IMR-90 (cell line): ENCODE data around the gene SEC14L1. TPM values are rescaled to one million over a fixed set of nuclear protein-coding genes. Genes with fewer than 3 reads are reported as not detected.

Experiments used
- ATAC-seq: fragments of 200-7000 bp; cut with Tn5 transposase; 2 replicates; pipeline ENCODE4 v1.9.1; 2020; ENCODE audit warnings: low read depth, mild to moderate bottlenecking, moderate library complexity
- BruUV-seq: library from RNA; stranded (reverse); fragments of 400-500 nt; replicated peaks from 2 replicates; lab custom pipeline; 2021; lab: Mats Ljungman, UMichigan
- CTCF ChIA-PET: fragments of 300-600 bp; formaldehyde crosslinking; extraction: SDS; loops from one replicate; lab custom pipeline; 2021; ENCODE audit warnings: antibody characterized with exemption; lab: Yijun Ruan, JAX
- POLR2A ChIA-PET: fragments of 300-600 bp; sonication (Branson Sonifier 250); formaldehyde crosslinking; loops from one replicate; lab custom pipeline; 2022; ENCODE audit warnings: antibody characterized with exemption; ENCODE audit not compliant: unreplicated experiment; lab: Charles Lee
- DNase-seq: peaks from one replicate; pipeline ENCODE4 v3.0.0; 2013
- H2AFZ ChIP-seq: replicated peaks from 2 replicates; pipeline ENCODE3; 2013; ENCODE audit warnings: low read length, mild to moderate bottlenecking; ENCODE audit not compliant: poor library complexity
- H2AK5ac ChIP-seq: 2 replicates; pipeline ENCODE4 v1.6.1; 2013; ENCODE audit warnings: low read depth, low read length, inconsistent platforms
- H2AK9ac ChIP-seq: replicated peaks from 2 replicates; pipeline ENCODE3; 2013; ENCODE audit warnings: mild to moderate bottlenecking, low read depth, low read length, moderate library complexity; ENCODE audit not compliant: poor library complexity
- H2BK120ac ChIP-seq: 2 replicates; pipeline ENCODE4 v1.6.1; 2013; ENCODE audit warnings: low read depth, low read length, inconsistent platforms
- H2BK15ac ChIP-seq: 3 replicates; pipeline ENCODE4 v1.6.1; 2013; ENCODE audit warnings: low read depth, low read length, inconsistent platforms
- H2BK20ac ChIP-seq: 2 replicates; pipeline ENCODE4 v1.6.1; 2013; ENCODE audit warnings: low read depth, mild to moderate bottlenecking, inconsistent platforms, low read length, moderate library complexity
- H2BK5ac ChIP-seq: 2 replicates; pipeline ENCODE4 v1.6.1; 2013; ENCODE audit warnings: mild to moderate bottlenecking, low read depth, low read length, inconsistent platforms; ENCODE audit not compliant: poor library complexity, severe bottlenecking
- H3K14ac ChIP-seq: replicated peaks from 2 replicates; pipeline ENCODE4 v1.6.1; 2013; ENCODE audit warnings: low read depth, low read length, inconsistent platforms
- H3K18ac ChIP-seq: 2 replicates; pipeline ENCODE4 v1.6.1; 2013; ENCODE audit warnings: low read depth, low read length, control low read depth
- H3K23ac ChIP-seq: 2 replicates; pipeline ENCODE4 v1.6.1; 2013; ENCODE audit warnings: low read depth, low read length, inconsistent platforms
- H3K27ac ChIP-seq: 2 replicates; pipeline ENCODE4 v1.5.1; 2013; ENCODE audit warnings: mild to moderate bottlenecking, control low read depth, low read length; ENCODE audit not compliant: insufficient read depth
- H3K27me3 ChIP-seq: 2 replicates; pipeline ENCODE4 v1.6.1; 2013; ENCODE audit warnings: low read length; ENCODE audit not compliant: control insufficient read depth, insufficient read depth
- H3K36me3 ChIP-seq: 2 replicates; pipeline ENCODE4 v1.6.1; 2013; ENCODE audit warnings: low read length, mixed read lengths; ENCODE audit not compliant: control insufficient read depth, insufficient read depth
- H3K4ac ChIP-seq: 2 replicates; pipeline ENCODE4 v1.6.1; 2013; ENCODE audit warnings: low read depth, low read length, inconsistent platforms
- H3K4me1 ChIP-seq: 2 replicates; pipeline ENCODE4 v1.6.1; 2013; ENCODE audit warnings: low read length, mixed read lengths; ENCODE audit not compliant: control insufficient read depth, insufficient read depth
- H3K4me2 ChIP-seq: 2 replicates; pipeline ENCODE4 v1.6.1; 2013; ENCODE audit warnings: low read depth, mild to moderate bottlenecking, control low read depth, low read length, moderate library complexity
- H3K4me3 ChIP-seq: 2 replicates; pipeline ENCODE4 v1.5.1; 2013; ENCODE audit warnings: low read depth, mild to moderate bottlenecking, control low read depth, low read length, moderate library complexity; ENCODE audit not compliant: insufficient read depth
- H3K56ac ChIP-seq: 2 replicates; pipeline ENCODE4 v1.6.1; 2013; ENCODE audit warnings: low read length, inconsistent platforms; ENCODE audit not compliant: insufficient read depth; ENCODE audit errors: extremely low read depth
- H3K79me1 ChIP-seq, 2 experiments: 2 replicates each; pipeline ENCODE4 v1.6.1; 2013; ENCODE audit warnings: low read length in 2 of 2, inconsistent platforms in 1 of 2, low read depth in 1 of 2
- H3K9ac ChIP-seq: 2 replicates; pipeline ENCODE4 v1.6.1; 2013; ENCODE audit warnings: low read depth, low read length, control low read depth
- H3K9me1 ChIP-seq: 2 replicates; pipeline ENCODE4 v1.6.1; 2013; ENCODE audit warnings: low read length, inconsistent platforms; ENCODE audit not compliant: insufficient read depth
- H3K9me3 ChIP-seq: 2 replicates; pipeline ENCODE4 v1.6.1; 2013; ENCODE audit warnings: low read length; ENCODE audit not compliant: control insufficient read depth, insufficient read depth
- H4K20me1 ChIP-seq: 2 replicates; pipeline ENCODE4 v1.6.1; 2013; ENCODE audit warnings: low read length, inconsistent platforms; ENCODE audit not compliant: insufficient read depth
- H4K5ac ChIP-seq: 2 replicates; pipeline ENCODE4 v1.6.1; 2013; ENCODE audit warnings: mild to moderate bottlenecking, low read depth, low read length, control low read depth
- H4K8ac ChIP-seq, 2 experiments: 2 replicates each; pipeline ENCODE4 v1.6.1; 2013; ENCODE audit warnings: low read depth in 2 of 2, low read length in 2 of 2, control low read depth in 1 of 2, inconsistent platforms in 1 of 2
- H4K91ac ChIP-seq: 2 replicates; pipeline ENCODE4 v1.6.1; 2013; ENCODE audit warnings: low read depth, low read length, inconsistent platforms; ENCODE audit not compliant: insufficient read depth
- BHLHE40 ChIP-seq: fragments of 150-350 bp; IDR thresholded peaks from 2 replicates; pipeline ENCODE4 v1.6.1; 2016; ENCODE audit warnings: mild to moderate bottlenecking, low read depth, low read length
- ELK1 ChIP-seq: fragments of 150-350 bp; IDR thresholded peaks from 2 replicates; pipeline ENCODE4 v1.6.1; 2016; ENCODE audit warnings: low read depth, mild to moderate bottlenecking, low read length, moderate library complexity, borderline replicate concordance
- RAD21 ChIP-seq: IDR thresholded peaks from 2 replicates; pipeline ENCODE4 v1.6.1; 2012; ENCODE audit warnings: low read length, improper control_type of control experiment
- RCOR1 ChIP-seq: IDR thresholded peaks from 2 replicates; pipeline ENCODE4 v1.6.1; 2012; ENCODE audit warnings: mild to moderate bottlenecking, low read length, improper control_type of control experiment; ENCODE audit not compliant: insufficient replicate concordance
- WGBS, 2 experiments: methylation state at CpG; one replicate each; pipeline versions ENCODE4 v1.1.5 to v1.1.7; 2013; ENCODE audit warnings: missing lambda C conversion rate in 2 of 2; ENCODE audit not compliant: insufficient read length in 1 of 2; ENCODE audit errors: extremely low coverage in 2 of 2; 5-methylcytosine and 5-hydroxymethylcytosine counted together
- dilution Hi-C: fragments of 300-500 bp; cut with HindIII; formaldehyde crosslinking; loops from one replicate; pipeline ENCODE4 v1.14.3; 2018; ENCODE audit warnings: low sequenced_read_pairs; ENCODE audit not compliant: unreplicated experiment
- in situ Hi-C: fragments of 300-500 bp; cut with MboI; formaldehyde crosslinking; loops from 3 replicates; pipeline ENCODE4 v1.14.3; 2019; ENCODE audit warnings: low sequenced_read_pairs, inconsistent platforms, mixed read lengths
- intact Hi-C: fragments of 100-400 bp; cut with micrococcal nuclease; formaldehyde crosslinking; loops from 2 replicates; pipeline ENCODE4 v1.10.0; 2022
- polyA plus RNA-seq, 3 experiments: library from polyadenylated mRNA; depleted of rRNA; stranded (reverse); fragments of >200 nt; gene quantifications; 2 replicates each; pipeline ENCODE4 v1.2.3, GENCODE V29; 2012; ENCODE audit warnings: low replicate concordance in 1 of 3
- total RNA-seq: library from RNA; depleted of rRNA; stranded (reverse); fragments of >200 nt; gene quantifications from 2 replicates; pipeline ENCODE4 v1.2.3, GENCODE V29; 2012

Gene SEC14L1
- total and polyA plus RNA-seq, 2 of the 4 experiments (the other 2 are of a cell fraction), result 24.9 to 35.8 TPM

DNA sequence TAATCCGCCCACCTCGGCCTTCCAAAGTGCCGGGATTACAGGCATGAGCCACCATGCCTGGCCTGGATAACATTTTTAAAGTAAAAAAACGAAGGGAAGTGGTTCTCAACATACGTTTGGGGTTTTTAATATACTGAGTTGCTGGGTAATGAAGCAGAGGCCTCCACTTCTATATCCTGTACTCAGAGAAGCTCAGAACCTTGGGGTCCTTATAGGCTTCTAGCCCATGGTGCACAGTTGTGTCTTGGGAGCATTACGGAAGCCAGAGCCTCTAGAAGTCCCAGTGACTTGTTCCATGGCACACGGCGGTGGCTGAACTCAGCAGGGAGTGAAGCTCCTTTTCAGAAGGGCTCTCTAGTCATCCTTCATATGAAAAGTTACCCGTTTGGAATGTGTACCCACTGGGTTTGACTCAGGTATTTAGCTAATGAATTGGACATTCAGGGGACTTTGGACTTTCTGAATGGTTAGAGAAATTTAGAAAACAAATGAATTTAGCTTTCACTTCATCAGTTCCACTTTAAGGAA, 67.0 kb downstream of the SEC14L1 start:
- H3K27ac ChIP-seq, result no peak overlapping the region
- intact Hi-C loops, result loop anchor here (5.0 kb wide), 1 partner anchor 110 kb away; no protein-coding TSS in a partner anchor
- H2BK15ac ChIP-seq, result no peak overlapping the region

More for the DNA sequence above, 67.0 kb downstream of the SEC14L1 start:
- Histone ChIP-seq H2AFZ (no peak overlapping the region), H3K4ac (no peak overlapping the region), H3K9me3 (no peaks in the 10 kb centered on the region), H3K36me3 (peaks cover 63% of the 10 kb centered on the region), H3K56ac (no peak overlapping the region), H4K5ac (no peak overlapping the region), H3K4me3 (no peak overlapping the region), H3K4me2 (no peak overlapping the region), H3K23ac (no peak overlapping the region), H2BK120ac (no peak overlapping the region), H2AK9ac (no peak overlapping the region), H4K8ac (no peak overlapping the region), H3K4me1 (no peaks in the 10 kb centered on the region; the same call in 1 of the 2 replicates), H3K79me1 (peaks cover 16 to 40% of the 10 kb centered on the region in 2 experiments; a peak in 3 of 4 replicates), H2AK5ac (no peak overlapping the region), H2BK5ac (no peak overlapping the region), H2BK20ac (no peak overlapping the region), H3K27me3 (no peaks in the 10 kb centered on the region), H4K20me1 (no peaks in the 10 kb centered on the region), H3K9ac (no peak overlapping the region), H3K9me1 (peaks cover 8% of the 10 kb centered on the region), H3K14ac (no peak overlapping the region), H4K91ac (no peak overlapping the region), H3K18ac (no peak overlapping the region)
- 100% methylated on average over 3 of the region's 9 CpGs; no CpG with 5 or more reads in 1 of the 2 experiments for WGBS, 2 experiments
- ATAC-seq, result no peak
- ChIA-PET POLR2A (no interaction called here), CTCF (interaction anchor here (0.6 to 1.1 kb wide), 2 partner anchors 107 to 112 kb away, joined by 4 to 5 read pairs; no protein-coding TSS in a partner anchor)
- no peak for DNase-seq
- in situ Hi-C loops, result no loop called here
- TF ChIP-seq RAD21 (no peak), ELK1 (no peak), RCOR1 (no peak), BHLHE40 (no peak)
- dilution Hi-C loops, result no loop called here
- BruUV-seq, result no TSS peak
